Bronchial epithelial cell (primary cell): Measurements from ENCODE around the gene TPD52L2. TPM values are rescaled to one million over a fixed set of nuclear protein-coding genes. Genes with fewer than 3 reads are reported as not detected.
"Not testable (repeated sequence)": the region's sequence is repeated elsewhere in the genome, so short reads cannot be mapped to it uniquely, and the experiment has no call there.

Experiments used
- DNase-seq: peaks from one replicate; pipeline ENCODE4 v3.0.0-alpha.2; 2010; ENCODE audit warnings: low read depth
- FAIRE-seq: peaks from 2 replicates; lab custom pipeline; 2011; peaks lifted over from hg19 to GRCh38; lab: Jason Lieb, UNC
- H3K27me3 ChIP-seq: 2 replicates; pipeline ENCODE4 v1.5.1; 2011; ENCODE audit warnings: low read length; ENCODE audit not compliant: control insufficient read depth, insufficient read depth
- H3K36me3 ChIP-seq: 2 replicates; pipeline ENCODE4 v1.5.1; 2011; ENCODE audit warnings: low read length; ENCODE audit not compliant: control insufficient read depth, insufficient read depth
- H3K4me3 ChIP-seq: 2 replicates; pipeline ENCODE4 v1.5.1; 2011; ENCODE audit warnings: mild to moderate bottlenecking, low read depth, low read length, control low read depth
- total RNA-seq: library from RNA; depleted of rRNA; stranded (reverse); fragments of >200 nt; gene quantifications from 2 replicates; pipeline ENCODE4 v1.2.1, GENCODE V29; 2014
- TF ChIP-seq, protein P1 (sequence below): IDR thresholded peaks from 2 replicates; pipeline ENCODE4 v1.5.1; 2011; ENCODE audit warnings: mild to moderate bottlenecking, moderate library complexity, low read length, control low read depth, inconsistent platforms; ENCODE audit not compliant: insufficient read depth, severe bottlenecking

The TPD52L2 gene
- total RNA-seq, 1 donor from 2014 or later = 172 TPM

DNA sequence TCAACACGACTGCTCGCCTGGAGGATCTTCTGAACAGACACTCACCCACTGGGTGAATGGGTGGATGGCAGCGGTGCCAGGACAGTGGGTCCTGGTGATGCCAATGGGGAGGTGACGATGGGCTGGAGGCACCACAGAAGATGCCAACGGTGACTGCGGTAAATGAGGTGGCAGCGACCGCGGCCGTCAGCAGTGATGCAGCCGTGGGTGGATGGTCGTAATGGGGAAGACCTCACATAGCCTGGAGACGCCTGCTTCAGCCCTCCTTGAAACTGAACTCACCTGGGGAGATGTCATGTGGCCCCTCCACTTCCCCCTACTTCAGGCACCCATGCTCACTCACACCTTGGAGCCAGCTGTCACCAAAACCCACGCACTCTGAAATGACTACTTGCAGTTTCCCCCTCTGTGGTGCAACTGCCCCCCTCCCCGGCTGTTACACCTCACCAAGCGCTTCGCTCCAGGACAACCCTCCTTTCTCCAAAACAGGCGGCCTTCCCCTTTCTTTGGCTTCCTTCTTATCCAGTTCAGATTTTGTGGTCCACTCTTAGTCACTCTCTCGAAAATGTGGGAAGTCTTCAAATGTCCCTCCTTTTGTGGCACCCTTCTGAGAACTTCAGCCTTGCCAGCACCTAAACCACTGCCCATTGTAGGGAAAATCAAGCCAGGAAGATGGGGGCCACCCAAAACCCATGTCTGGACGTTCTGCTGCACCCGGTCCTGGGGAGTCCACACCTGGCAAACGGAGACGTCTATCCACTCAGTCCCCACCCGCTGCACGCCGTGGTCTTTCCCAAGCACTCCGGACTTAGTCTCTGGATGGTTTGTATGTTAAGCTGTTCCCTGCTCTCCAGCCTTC is 14.2 kb upstream of the TPD52L2 start:
- no peak overlapping the region for H3K4me3 ChIP-seq
- H3K27me3 ChIP-seq = peaks cover 21% of the 10 kb centered on the region
- TF ChIP-seq, protein P1, sequence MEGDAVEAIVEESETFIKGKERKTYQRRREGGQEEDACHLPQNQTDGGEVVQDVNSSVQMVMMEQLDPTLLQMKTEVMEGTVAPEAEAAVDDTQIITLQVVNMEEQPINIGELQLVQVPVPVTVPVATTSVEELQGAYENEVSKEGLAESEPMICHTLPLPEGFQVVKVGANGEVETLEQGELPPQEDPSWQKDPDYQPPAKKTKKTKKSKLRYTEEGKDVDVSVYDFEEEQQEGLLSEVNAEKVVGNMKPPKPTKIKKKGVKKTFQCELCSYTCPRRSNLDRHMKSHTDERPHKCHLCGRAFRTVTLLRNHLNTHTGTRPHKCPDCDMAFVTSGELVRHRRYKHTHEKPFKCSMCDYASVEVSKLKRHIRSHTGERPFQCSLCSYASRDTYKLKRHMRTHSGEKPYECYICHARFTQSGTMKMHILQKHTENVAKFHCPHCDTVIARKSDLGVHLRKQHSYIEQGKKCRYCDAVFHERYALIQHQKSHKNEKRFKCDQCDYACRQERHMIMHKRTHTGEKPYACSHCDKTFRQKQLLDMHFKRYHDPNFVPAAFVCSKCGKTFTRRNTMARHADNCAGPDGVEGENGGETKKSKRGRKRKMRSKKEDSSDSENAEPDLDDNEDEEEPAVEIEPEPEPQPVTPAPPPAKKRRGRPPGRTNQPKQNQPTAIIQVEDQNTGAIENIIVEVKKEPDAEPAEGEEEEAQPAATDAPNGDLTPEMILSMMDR = no peak
- H3K36me3 ChIP-seq = no peaks in the 10 kb centered on the region
- DNase-seq (no peak), FAIRE-seq (no peak)

- FAIRE-seq, H3K36me3 ChIP-seq, DNase-seq, H3K4me3 ChIP-seq: not testable (repeated sequence)
- peaks cover 18% of the 10 kb centered on the region for H3K27me3 ChIP-seq
These were observed 13.5 kb upstream of the TPD52L2 start for GRCh38 chr20:63851548-63851943.

DNA sequence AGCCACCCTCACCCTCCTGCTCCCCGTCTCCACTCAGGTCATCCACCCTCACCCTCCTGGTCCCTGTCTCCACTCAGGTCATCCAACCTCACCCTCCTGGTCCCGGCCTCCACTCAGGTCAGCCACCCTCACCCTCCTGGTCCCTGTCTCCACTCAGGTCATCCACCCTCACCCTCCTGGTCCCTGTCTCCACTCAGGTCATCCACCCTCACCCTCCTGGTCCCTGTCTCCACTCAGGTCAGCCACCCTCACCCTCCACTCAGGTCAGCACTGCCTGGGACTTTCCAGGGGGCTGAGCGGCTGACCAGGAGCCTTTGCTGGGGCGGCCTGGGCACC is 11.4 kb upstream of the TPD52L2 start:
- peaks cover 11% of the 10 kb centered on the region for H3K27me3 ChIP-seq
- FAIRE-seq, H3K36me3 ChIP-seq, H3K4me3 ChIP-seq, DNase-seq: not testable (repeated sequence)

- TF ChIP-seq, protein P1 = no peak
- Histone ChIP-seq H3K4me3 (no peak overlapping the region), H3K27me3 (peaks cover 11% of the 10 kb centered on the region), H3K36me3 (no peaks in the 10 kb centered on the region)
- DNase-seq (no peak), FAIRE-seq (no peak)
These were observed 10.9 kb upstream of the TPD52L2 start for GRCh38 chr20:63854069-63854765.

DNA sequence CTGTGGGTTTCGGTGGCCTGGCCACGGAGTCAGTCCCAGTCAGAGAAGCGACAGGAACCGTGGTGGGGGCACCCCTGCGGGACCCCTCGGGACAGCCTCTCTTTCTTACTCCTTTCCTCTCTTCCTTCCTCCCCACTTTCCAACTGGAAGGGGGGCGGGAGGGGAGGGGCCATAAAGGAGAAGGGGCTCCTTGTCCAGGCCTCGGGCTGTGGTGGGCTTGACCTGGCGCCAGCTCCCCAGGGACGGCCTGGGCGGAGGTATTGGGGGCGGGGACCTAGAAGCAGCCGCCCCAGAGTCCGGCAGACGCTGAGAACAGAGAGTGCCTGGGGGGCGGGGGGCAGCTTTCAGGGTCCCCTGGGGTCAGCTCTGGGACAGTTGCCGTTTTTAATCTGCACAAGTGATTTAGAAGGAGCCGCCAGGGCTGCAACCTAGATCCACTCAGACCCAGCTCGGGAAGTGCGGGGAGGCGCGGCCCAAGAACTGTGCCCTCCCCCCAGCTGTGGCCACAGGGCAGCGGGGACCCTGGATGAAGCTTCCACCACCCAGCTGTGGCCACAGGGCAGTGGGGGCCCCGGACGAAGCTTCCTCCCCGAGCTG is 10.2 kb upstream of the TPD52L2 start:
- H3K4me3 ChIP-seq = no peak overlapping the region
- no peak for DNase-seq
- peaks cover 11% of the 10 kb centered on the region for H3K27me3 ChIP-seq
- no peak for FAIRE-seq
- TF ChIP-seq, protein P1 = no peak
- H3K36me3 ChIP-seq = no peaks in the 10 kb centered on the region

DNA sequence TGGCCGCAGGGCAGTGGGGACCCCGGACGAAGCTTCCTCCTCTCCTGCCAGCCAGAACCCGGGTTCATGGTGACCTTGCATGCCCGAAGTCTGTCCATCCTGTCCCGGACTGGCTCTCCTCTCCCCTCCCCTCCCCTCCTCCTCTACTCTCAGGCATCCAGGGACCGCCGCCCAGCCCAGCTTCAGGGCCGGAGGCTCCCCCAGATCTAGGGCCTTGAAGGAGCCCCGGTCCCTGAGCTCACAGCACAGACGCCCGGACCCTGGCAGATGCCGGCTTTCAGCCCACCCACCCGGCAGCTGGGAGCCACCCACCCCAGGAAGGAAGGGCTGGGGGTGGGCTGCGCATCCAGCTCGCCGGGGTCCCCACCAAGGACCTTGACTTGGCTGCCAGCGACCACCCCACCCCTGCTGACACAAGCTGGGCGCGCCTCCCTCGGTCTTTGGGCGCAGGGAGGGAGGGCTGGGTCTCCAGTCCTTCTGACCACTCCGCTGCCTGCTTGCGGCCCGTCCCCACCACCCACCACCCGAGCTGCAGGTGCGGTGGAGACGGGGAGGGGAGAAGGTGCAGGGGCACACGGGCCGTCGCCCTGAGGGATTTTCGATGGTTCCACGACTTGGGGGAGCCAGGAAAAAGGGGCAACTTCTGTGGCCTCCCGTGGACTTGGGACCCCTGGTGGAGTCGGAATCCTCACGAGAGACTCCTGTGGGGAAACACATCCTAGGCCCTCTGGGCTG is 9.5 kb upstream of the TPD52L2 start:
- TF ChIP-seq, protein P1 = no peak
- no peak for FAIRE-seq
- Histone ChIP-seq H3K4me3 (no peak overlapping the region), H3K27me3 (peaks cover 11% of the 10 kb centered on the region), H3K36me3 (no peaks in the 10 kb centered on the region)
- DNase-seq = no peak
